Esophagus squamous epithelium (tissue), 5 donors: ENCODE measurements around the gene KCNH8. TPM values are rescaled to one million over a fixed set of nuclear protein-coding genes. Genes with fewer than 3 reads are reported as not detected.

Experiments used
- DNase-seq: peaks from one replicate; lab custom pipeline; 2025; lab: John Stamatoyannopoulos, UW
- H3K27ac ChIP-seq, 4 donors: fragments of 200-600 bp; sonication (generic); one replicate each; pipeline ENCODE4 v1.5.1; 2016 to 2019; ENCODE audit warnings: mild to moderate bottlenecking in 1 of 4
- H3K27me3 ChIP-seq, 4 donors: fragments of 200-600 bp; sonication (generic); 1 replicate in 3 of 4; 2 replicates in 1 of 4; pipeline versions ENCODE4 v1.5.1 to v1.6.0; 2017 to 2021; ENCODE audit warnings: antibody characterized with exemption in 1 of 4
- H3K36me3 ChIP-seq, 3 donors: fragments of 200-600 bp; sonication (generic); one replicate each; pipeline ENCODE4 v1.5.1; 2016 to 2019
- H3K4me1 ChIP-seq, 3 donors: fragments of 200-600 bp; sonication (generic); one replicate each; pipeline ENCODE4 v1.5.1; 2017 to 2019
- H3K4me3 ChIP-seq, 4 donors: fragments of 200-600 bp; sonication (generic); 1 replicate in 3 of 4; 2 replicates in 1 of 4; pipeline ENCODE4 v1.5.1; 2016 to 2019; ENCODE audit warnings: mild to moderate bottlenecking in 2 of 4, moderate library complexity in 1 of 4
- H3K9me3 ChIP-seq, 3 donors: fragments of 200-600 bp; sonication (generic); one replicate each; pipeline ENCODE4 v1.5.1; 2016 to 2019
- CTCF ChIP-seq, 6 experiments: fragments of 450-650 bp in 4 of 6; fragments of 200-600 bp in 2 of 6; sonication (generic) in 2 of 6; IDR thresholded peaks; one replicate each; pipeline ENCODE4 v1.5.1; 2016 to 2019; ENCODE audit warnings: antibody characterized with exemption in 6 of 6, mild to moderate bottlenecking in 4 of 6, moderate library complexity in 4 of 6
- POLR2A ChIP-seq, 4 donors: fragments of 450-650 bp; IDR thresholded peaks; one replicate each; pipeline ENCODE4 v1.6.1; 2017; ENCODE audit warnings: antibody characterized with exemption in 4 of 4, mild to moderate bottlenecking in 4 of 4, moderate library complexity in 3 of 4
- WGBS, 2 donors: methylation state at CpG; one replicate each; pipeline ENCODE4 v1.1.5; 2018; 5-methylcytosine and 5-hydroxymethylcytosine counted together
- intact Hi-C: fragments of 100-400 bp; cut with DNase I; formaldehyde crosslinking; loops from one replicate; pipeline ENCODE4 v1.15.0; 2022
- total RNA-seq, 4 donors: library from RNA; depleted of rRNA; stranded (reverse); fragments of >200 nt; gene quantifications; one replicate each; pipeline ENCODE4 v1.1.0, GENCODE V29; 2016
- donor health status: DM: yes; HTN: yes; CAD: no.

KCNH8 gene
- total RNA-seq, 4 donors from 2014 or later, result 0.57 TPM; not detected in 3

GRCh38 chr3:19215427-19215826 lies 67.1 kb downstream of the KCNH8 start:
- no peaks in the 10 kb centered on the region for H3K27me3 ChIP-seq
- H3K4me1 ChIP-seq, result no peaks in the 10 kb centered on the region
- DNase-seq, result no peak
- intact Hi-C loops, result no loop called here
- no peak overlapping the region for H3K27ac ChIP-seq
- H3K36me3 ChIP-seq, result no peaks in the 10 kb centered on the region
- TF ChIP-seq CTCF (IDR thresholded peaks at IDR 0.05), result no peak
- TF ChIP-seq POLR2A (IDR thresholded peaks at IDR 0.05), result no peak
- no peaks in the 10 kb centered on the region for H3K9me3 ChIP-seq
- H3K4me3 ChIP-seq, result no peak overlapping the region
- 40 to 61% methylated on average over 2 of the region's 2 CpGs for whole genome bisulfite sequencing, 2 donors

GRCh38 chr3:19216669-19217337 lies 68.5 kb downstream of the KCNH8 start:
- intact Hi-C loops, result no loop called here
- Histone ChIP-seq H3K4me3 (no peak overlapping the region), H3K4me1 (no peaks in the 10 kb centered on the region), H3K27ac (no peak overlapping the region), H3K27me3 (no peaks in the 10 kb centered on the region), H3K36me3 (no peaks in the 10 kb centered on the region), H3K9me3 (no peaks in the 10 kb centered on the region)
- WGBS, 2 donors, result 49 to 52% methylated on average over 6 of the region's 6 CpGs
- TF ChIP-seq CTCF (IDR thresholded peaks at IDR 0.05) (no peak), POLR2A (IDR thresholded peaks at IDR 0.05) (no peak)
- DNase-seq, result no peak

- no peak overlapping the region for H3K27ac ChIP-seq
- no peaks in the 10 kb centered on the region for H3K36me3 ChIP-seq
- 29 to 31% methylated on average over 1 of the region's 1 CpG for WGBS, 2 donors
- DNase-seq, result no peak
- intact Hi-C loops, result no loop called here
- no peaks in the 10 kb centered on the region for H3K9me3 ChIP-seq
- TF ChIP-seq POLR2A (IDR thresholded peaks at IDR 0.05), result no peak
- no peak for TF ChIP-seq CTCF (IDR thresholded peaks at IDR 0.05)
- H3K27me3 ChIP-seq, result no peaks in the 10 kb centered on the region
- H3K4me3 ChIP-seq, result no peak overlapping the region
- no peaks in the 10 kb centered on the region for H3K4me1 ChIP-seq
Measured at GRCh38 chr3:19220311-19220710, 72.0 kb downstream of the KCNH8 start.

GRCh38 chr3:19221081-19221480 lies 72.8 kb downstream of the KCNH8 start:
- no peaks in the 10 kb centered on the region for H3K9me3 ChIP-seq
- TF ChIP-seq POLR2A (IDR thresholded peaks at IDR 0.05), result no peak
- no peak for TF ChIP-seq CTCF (IDR thresholded peaks at IDR 0.05)
- no peaks in the 10 kb centered on the region for H3K36me3 ChIP-seq
- intact Hi-C loops, result no loop called here
- WGBS, 2 donors, result 52 to 68% methylated on average over 2 of the region's 2 CpGs
- H3K4me1 ChIP-seq, result no peaks in the 10 kb centered on the region
- no peak for DNase-seq
- H3K4me3 ChIP-seq, result no peak overlapping the region
- no peaks in the 10 kb centered on the region for H3K27me3 ChIP-seq
- no peak overlapping the region for H3K27ac ChIP-seq

GRCh38 chr3:19226479-19226878 lies 78.2 kb downstream of the KCNH8 start:
- Histone ChIP-seq H3K36me3 (no peaks in the 10 kb centered on the region), H3K9me3 (no peaks in the 10 kb centered on the region), H3K27me3 (no peaks in the 10 kb centered on the region), H3K4me3 (no peak overlapping the region), H3K27ac (no peak overlapping the region), H3K4me1 (no peaks in the 10 kb centered on the region)
- TF ChIP-seq POLR2A (IDR thresholded peaks at IDR 0.05), result no peak
- intact Hi-C loops, result no loop called here
- WGBS, 2 donors, result 55 to 74% methylated on average over 2 of the region's 2 CpGs
- no peak for DNase-seq
